Activated CD8-positive, alpha-beta memory T cell treated with anti-CD3 and anti-CD28 coated beads for 4 hours (primary cell): Measurements from ENCODE around the gene EP400.

Experiments
- DNase-seq, 2 donors: peaks; one replicate each; pipeline ENCODE4 v3.0.0-alpha.2; 2020; ENCODE audit warnings: low read depth in 2 of 2

Gene EP400

DNA sequence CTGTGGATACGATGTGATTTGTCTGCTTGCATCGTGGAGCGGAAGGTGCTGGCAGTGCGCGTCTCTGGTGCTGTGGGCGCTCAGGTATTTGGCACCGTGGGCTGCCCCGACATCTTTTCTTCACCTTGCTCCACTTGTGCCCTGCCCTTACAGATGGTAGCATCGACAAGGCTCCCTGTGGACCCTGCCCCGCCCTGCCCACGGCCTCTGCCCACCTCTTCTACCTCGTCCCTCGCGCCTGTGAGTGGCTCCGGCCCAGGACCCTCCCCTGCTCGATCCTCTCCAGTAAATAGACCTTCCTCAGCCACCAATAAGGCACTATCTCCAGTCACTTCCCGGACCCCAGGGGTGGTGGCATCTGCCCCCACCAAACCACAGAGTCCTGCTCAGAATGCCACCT is 36.6 kb downstream of the EP400 start:
- DNase-seq = no peak

DNA sequence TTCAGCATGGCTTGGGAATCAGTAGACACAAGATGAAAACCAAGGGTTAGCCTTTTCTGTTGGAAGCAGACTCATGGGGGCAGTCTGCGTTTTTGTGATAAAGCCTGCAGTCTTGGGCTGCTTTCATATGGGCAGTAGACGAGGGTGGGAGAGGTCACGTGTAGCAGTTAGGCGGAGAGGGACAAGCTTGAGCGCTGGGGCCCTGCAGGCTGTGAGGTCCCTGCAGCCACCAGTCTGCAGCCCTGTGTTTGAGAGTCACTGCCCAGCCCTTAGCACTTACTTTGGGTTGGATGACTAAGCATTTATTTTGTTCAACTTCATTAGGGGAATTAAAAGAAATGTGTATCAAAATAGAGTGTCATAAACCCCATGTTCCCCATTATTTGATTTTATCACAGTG is 37.2 kb downstream of the EP400 start:
- no peak for DNase-seq

DNA sequence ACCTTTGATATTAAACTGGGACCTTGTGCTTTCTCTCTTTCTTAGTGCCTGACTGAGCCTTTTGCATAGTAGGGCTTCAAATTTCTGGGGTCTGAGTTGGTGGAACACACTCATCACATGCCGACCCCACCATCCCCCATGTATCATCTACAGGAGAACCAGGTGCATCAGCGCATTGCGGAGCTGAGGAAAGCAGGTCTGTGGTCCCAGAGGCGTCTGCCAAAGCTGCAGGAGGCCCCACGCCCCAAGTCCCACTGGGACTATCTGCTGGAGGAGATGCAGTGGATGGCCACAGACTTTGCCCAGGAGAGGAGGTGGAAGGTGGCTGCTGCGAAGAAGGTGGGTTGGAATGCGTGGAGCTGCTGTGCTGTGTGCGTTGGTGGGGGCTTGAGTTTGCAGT is 37.8 kb downstream of the EP400 start:
- no peak for DNase-seq

DNA sequence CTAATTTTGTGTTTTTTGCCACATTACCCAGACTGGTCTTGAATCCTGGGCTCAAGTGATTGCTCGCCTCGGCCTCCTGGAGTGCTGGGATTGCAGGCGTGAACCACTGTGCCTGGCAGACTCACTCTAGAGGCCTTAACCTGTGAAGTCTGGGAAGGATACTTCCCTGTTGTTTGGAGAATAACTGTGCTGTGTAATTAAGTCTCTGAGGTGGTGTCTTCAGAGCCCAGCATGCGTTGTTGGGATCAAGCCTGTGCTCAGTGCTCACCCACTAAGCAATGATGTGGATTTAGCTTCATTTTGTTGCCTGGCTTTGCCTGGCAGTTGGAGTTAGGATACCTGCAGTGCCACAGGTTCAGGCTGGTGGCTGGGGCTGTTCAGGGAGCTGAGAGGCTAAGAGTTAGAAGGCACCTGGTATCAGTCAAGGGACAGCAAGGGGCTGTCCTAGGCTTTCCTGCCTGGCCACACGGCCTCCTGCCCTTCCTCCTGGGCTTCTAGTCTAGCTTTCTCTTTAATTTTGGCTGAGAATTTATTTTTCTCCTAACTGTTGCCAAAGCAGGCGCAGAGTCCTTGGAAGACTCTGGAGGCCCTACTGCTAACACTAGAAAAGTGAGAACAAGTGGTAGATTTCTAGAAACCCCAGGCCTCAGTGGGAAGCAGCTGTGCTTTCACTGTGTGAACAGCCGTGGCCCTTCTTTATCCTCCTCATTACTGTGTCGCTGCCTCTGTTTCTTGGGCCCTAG is 38.5 kb downstream of the EP400 start:
- no peak for DNase-seq

DNA sequence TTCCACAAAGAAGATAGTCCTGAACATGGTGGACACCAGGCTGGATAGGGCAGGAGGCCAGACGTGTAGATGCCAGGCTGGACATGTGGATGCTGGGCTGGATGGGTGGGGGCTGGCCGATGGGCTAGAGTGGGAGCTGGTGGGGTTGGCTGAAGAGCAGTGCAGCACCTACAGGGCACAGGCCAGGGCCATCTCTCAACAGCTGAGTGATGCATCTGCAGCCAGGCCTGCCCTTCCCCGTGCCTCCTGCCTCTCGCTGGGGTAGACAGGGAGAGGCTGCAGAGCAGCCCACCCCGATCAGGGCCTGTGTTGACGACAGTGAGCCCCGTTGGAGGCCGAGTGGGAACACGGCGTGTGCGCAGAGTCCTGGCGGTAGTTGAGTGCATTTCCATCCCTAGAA is 39.3 kb downstream of the EP400 start:
- DNase-seq = no peak

DNA sequence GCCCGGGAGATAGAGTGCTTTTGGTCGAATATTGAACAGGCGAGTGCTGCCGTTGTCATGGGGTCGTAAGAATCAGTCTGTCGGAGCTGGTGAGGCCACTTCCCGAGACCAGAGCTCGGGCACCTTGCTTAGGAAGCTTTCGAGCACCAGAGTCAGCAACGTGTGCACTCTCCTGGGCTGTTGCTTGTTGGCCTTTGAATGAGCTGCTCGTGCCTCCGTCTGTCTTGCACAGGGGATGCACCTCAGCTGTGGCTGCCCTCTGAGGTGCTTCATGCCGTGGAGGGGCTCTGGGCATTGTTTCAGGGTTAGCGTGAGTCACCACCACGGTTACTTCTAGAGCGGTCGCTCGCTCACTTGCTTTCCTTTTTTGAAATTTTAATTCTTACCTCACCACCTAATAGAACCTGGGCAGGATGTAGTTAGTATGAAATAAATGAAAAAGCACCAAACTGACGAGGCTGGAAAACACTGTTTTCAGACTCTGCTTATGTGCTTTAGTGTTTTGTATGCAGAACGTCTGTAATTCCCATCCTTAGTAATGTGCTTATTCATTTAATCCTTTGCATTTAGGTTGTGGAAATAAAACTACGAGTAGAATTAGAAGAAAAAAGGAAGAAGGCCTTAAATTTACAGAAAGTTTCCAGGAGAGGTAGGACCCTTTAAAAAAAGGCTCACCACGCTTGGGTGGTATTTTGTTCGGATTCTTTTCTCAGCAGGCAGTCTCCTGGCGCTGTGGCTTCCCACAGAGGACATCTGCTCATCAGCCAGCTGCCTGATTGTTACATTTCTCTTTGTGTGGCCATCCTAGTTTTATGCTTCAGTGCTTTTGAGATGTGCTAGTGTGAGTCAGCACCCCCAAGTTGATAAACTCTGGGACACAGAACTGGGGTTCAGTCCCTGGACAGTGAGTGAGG is 40.6 kb downstream of the EP400 start:
- no peak for DNase-seq

DNA sequence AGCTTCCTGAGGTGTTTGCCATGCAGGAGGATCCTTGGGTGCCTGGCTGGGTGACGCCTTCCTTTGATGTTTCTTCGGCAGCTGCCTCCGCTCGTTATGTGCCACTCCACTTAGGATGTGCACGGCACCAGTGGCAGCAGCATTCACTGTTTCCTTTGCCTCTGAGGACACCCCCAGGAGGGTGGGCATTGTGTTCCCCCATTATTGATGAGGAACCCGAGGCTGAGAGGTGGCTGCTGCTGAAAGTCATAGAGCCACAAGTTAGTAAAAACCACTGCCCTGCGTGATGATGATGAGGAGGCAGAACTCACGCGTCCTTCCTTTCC is 41.2 kb downstream of the EP400 start:
- no peak for DNase-seq

DNA sequence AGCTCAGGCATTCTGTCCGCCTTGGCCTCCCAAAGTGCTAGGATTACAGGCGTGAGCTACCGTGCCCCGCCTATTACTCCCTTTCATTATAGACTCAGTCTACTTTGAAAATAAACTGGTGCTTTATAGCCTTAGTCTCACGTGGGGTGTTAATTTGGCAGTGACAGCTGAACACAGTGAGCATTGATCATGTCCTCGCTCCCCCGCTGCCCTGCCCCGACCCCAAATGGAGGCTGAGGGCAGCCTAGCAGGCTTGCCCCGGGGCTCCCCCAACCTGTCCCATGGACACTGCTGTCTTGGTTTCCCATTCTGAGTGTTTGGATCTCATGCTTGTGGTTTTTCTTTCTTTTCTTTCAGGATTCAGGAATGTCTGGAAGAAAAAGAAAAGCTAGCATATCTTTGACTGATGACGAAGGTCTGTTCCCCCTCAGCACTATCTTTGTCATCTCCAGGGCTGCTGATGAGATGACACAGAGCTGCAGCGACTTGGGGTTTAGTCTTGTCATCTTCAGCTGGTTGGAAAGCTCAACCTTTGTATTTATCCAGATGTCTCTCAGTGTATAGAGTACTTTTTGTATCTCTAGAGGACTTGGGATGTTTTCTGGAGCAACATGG is 42.2 kb downstream of the EP400 start:
- no peak for DNase-seq

DNA sequence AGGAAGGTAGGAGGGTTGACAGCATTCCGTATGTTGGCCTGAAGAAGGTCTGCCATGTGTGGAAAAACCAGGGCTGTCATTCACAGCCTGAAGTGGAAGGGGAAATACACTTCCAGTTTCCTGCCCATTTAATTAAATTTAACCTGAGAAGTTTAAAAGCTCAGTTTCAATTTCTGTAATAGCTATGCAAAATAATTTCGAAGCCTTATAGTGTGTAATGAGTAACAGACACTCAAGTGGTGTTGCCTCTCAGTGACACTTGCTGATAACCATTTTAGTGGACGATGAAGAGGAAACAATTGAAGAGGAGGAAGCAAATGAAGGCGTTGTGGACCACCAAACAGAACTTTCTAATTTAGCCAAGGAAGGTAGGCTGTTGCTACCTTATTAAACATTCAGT is 44.8 kb downstream of the EP400 start:
- no peak for DNase-seq

DNA sequence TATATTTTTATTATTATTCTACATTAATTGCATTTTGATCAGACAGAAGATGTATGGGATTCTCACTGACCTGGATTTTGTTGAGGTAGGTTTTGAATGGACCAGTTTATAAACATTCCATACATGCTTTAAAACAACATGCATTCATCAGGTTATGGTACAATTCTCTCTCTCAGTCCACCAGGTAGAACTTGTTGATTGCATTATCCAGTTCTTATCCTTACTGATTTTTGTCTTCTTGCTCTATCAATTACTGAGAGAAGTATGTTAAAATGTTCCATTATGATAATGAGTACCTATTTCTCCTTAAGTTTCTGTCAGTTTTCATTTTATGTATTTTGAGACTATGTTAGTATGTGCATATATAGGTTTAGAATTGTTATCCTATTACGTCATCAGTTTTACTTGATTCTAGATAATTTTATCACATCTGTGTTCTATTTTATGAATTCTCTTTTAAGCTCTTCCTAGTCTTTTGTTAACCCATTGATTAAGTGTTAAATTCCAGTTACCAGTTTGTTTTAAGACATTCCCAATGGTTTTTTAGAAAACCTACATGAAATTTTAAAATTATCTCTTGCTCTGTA is 50.6 kb downstream of the EP400 start:
- DNase-seq = no peak

DNA sequence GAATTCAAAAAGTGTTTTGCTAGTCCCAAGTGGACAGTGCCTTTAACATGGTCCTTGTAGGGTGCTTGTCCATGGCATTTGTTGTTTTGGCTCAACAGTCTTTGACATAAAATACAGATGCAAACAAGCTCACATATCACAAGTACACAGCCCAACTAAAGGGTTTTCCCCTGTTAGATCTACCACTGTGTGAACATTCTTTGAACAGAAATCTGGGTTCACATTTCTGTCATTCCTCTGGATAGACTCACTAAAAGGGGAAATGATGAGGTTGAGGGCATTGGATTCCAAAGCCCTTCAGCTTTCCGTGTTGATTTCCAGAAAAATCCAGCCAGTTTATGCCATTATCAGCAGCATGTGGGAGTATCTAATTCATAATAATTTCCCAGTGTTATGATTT is 54.1 kb downstream of the EP400 start:
- DNase-seq = no peak

DNA sequence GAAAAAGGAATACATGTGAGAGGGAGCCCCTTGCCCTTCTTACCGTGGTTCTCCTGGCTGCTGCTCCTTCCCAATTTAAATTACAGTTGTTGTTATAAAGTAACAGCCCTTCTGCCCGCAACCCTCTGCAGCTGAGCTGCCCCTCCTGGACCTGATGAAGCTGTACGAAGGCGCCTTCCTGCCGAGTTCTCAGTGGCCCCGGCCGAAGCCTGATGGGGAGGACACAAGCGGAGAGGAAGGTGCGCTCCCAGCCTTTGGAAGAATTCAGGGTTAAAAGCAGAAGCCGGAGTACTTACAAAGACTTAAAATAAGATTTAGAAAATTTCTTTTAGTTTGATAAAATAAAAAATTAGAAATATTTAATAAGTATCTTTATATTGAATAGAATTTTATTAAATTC is 55.2 kb downstream of the EP400 start:
- no peak for DNase-seq

DNA sequence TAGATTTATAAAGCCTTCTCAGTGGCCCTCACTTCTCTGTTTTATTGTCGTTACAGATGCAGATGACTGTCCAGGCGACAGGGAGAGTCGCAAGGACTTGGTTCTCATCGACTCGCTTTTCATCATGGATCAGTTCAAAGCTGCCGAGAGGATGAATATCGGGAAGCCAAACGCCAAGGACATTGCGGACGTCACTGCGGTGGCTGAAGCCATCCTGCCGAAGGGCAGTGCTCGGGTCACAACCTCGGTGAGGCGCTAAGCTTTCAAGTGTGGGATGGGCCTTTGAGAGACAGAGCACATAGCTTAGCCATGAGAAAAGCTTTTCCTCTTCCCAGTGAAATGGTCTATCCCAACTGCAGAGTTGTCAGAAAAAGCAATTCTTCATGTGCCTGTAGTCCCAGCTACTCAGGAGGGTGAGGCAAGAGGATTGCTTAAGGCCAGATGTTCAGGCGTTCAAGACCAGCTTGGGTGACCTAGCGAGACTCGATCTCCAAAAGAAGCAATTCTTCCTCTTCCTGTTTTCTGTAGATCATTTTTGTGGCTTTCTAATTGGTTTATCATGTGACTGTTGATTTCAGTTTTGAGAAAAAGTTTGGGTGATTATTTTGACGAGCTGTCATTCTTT is 56.4 kb downstream of the EP400 start:
- DNase-seq = no peak

DNA sequence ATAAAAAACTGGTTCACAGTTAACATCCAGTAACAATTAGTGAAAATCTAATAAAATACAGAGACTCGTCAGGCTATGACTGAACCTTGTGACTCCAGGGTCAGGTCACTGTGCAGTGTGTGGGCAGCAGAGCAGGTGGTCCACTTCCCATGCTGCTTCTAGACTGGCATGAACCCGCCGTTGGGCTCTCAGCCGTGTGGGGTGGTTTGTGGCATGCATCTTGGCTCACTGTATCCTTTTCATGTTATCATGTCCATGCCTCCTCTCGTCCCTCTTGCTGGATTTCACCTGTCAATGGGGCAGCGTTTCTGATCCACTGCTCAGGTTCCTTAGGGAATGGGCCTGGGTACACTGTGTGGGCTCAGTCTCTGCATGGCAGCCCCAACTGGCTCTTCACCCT is 57.3 kb downstream of the EP400 start:
- DNase-seq = no peak

DNA sequence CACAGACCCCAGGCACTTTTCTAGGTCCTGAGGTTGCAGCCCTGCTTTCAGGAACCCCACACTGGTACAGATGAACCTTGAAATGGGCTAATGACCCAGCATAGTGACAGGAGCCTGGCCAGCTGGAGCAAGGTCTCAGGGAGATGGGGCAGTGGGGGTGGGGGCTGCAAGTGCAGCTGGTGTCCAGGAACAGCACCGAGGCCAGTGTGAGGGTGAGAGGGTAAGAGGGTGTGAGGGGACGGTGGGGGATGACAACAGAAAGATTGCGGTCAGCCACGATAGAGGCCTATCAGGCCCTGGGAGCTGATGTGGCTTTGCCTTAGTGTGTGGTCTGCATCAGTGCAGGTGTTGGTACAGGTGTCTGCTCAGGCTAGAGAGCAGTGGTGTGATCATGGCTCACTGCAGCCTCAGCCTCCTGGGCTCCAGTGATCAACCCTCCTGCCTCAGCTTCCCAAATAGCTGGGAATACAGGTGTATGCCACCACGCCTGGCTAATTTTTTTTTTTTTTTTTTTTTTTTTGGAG is 59.7 kb downstream of the EP400 start:
- DNase-seq = no peak

DNA sequence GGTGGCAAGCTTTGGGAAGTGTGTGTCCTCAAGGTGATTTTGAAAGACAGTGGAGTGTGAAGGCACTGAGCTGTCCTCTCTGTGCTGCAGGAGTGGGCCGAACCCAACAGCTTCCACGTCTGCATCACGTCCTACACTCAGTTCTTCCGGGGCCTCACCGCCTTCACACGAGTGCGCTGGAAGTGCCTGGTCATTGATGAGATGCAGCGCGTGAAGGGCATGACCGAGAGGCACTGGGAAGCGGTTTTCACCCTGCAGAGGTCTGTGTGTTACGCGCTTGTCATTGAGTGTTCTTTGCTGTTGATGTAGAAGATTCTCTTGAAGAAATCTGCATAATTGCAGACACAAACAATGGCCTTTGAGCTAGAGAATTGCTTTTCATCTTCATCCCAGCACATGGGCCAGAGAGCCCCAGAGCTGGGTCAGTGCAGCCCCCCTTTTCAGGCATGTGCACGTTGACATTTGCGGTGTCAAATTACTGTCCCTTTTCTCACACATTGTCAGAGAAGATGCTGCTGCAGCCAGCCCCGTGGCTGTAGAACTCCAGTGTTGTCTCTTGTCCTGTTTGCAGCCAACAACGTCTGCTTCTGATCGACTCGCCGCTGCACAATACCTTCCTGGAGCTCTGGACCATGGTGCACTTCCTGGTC is 63.3 kb downstream of the EP400 start:
- DNase-seq = no peak

DNA sequence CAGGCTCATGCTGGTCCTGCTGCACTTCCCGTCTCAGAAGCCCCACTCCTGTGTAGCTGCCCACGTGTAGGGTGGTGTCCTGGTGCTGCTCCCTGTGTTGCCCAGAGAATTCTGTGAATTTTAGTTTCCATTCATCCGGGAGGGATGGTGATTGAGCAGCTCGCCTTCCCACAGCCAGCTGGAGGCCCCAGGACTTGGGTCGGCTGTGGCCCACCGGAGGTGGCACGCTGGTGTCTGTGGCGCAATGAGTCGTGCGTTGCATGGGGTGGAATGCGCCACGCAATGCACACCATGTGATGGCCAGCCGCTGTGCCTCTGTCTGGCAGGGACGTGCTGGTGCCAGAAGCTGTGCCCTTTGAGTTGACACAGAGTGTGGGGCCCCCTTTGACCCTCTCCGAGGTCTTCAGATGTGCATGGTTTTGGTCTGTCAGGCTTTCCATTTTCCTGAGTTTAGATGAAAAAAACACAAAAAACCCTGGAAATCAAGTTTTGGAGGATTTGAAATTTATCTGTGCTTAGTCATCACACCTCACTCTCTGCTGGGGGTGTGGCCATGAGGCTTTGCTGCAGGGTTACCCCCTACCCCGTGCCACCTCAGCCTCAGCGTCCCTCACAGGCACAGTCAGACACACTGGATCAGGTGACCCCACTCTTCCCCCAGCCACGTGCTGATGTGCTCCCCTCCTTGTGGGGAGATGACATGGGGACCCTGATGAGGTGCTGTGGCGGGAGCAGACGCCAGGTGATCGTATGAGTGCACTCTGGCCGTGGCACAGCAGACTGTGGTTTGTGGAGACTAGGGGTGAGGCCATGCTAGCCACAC is 64.6 kb downstream of the EP400 start:
- no peak for DNase-seq

DNA sequence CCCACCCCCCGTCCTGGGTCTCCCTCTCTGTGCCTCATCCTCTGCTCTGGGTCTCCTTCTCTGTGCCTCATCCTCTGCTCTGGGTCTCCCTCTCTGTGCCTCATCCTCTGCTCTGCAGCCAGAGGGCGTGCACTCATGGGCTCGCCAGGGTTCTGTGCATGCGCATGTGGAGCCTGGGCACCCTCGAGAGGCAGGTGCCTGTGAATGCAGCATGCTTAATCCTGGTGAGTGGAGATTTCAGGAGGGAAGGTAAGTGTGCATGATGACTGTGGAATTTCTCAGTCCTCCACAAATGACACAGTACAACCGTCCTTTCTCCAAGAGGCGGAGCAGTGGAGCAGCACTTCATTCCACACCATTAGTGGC is 65.2 kb downstream of the EP400 start:
- no peak for DNase-seq

DNA sequence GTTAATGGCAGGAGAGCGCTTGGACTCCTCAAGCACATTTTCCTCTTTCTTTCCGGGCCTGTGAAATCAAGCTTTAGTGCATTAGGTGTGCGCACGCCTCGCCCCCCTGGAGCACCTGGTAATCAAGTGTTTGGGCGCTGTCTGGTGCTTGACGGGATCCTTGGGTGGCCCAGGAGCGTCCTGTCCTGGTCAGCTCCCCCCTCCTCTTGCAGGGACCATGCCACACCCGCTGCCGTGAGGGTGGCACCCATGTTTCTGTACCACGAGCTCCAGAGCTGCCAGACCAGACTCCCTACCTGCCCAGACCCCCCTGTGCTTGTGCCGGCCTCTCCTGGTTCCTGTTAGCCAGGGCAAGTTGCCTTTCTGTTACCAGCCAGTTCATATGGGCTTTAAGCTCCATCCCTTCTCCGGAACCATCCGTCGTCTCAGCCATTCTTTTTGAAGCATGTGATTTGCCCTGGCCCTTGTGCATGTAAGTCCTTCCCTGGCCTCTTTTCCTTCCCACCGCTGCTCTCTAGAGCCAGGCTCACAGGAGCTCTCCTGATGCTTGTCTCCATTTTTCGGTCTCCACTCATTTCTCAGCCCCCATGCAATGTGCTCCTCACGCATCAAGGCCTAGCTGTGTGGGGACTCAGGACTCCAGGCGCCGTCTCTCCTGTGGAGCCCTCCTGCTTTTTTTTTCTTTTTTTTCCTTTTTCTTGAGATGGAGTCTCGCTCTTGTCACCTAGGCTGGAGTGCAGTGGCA is 66.1 kb downstream of the EP400 start:
- no peak for DNase-seq
